GM21515 (cell line): ENCODE results near the gene MRPS2.
"Not testable (repeated sequence)": the region's sequence is repeated elsewhere in the genome, so short reads cannot be mapped to it uniquely, and the experiment has no call there.

ENCODE experiments used
- ATAC-seq: cut with Tn5 transposase; IDR thresholded peaks from one replicate; pipeline ENCODE4 v1.9.1; 2021; ENCODE audit not compliant: unreplicated experiment

MRPS2 gene

GRCh38 chr9:135514342-135515082 is 14.0 kb downstream of the MRPS2 start:
- ATAC-seq: no peak

GRCh38 chr9:135515083-135515951 is 14.8 kb downstream of the MRPS2 start:
- no peak for ATAC-seq

GRCh38 chr9:135516132-135516860 is 15.8 kb downstream of the MRPS2 start:
- ATAC-seq: no peak

- ATAC-seq: no peak
Measured at GRCh38 chr9:135517407-135517822, 16.9 kb downstream of the MRPS2 start.

- no peak for ATAC-seq
Measured at GRCh38 chr9:135519179-135519971, 18.9 kb downstream of the MRPS2 start.

- no peak for ATAC-seq
Measured at GRCh38 chr9:135520916-135521607, 20.6 kb downstream of the MRPS2 start, which contains the start of gene LCN1. TSS of gene LCN1 (plus strand) at chr9:135521440. CDS start at chr9:135521498, 58 bp downstream.

GRCh38 chr9:135521608-135522095 is 21.2 kb downstream of the MRPS2 start:
- no peak for ATAC-seq

GRCh38 chr9:135522137-135522877 is 21.8 kb downstream of the MRPS2 start:
- no peak for ATAC-seq

- no peak for ATAC-seq
Measured at GRCh38 chr9:135522931-135523330, 22.4 kb downstream of the MRPS2 start.

- no peak for ATAC-seq
Measured at GRCh38 chr9:135523521-135524129, 23.1 kb downstream of the MRPS2 start.

- no peak for ATAC-seq
Measured at GRCh38 chr9:135524130-135524861, 23.8 kb downstream of the MRPS2 start.

- ATAC-seq: no peak
Measured at GRCh38 chr9:135525241-135526088, 25.0 kb downstream of the MRPS2 start.

- no peak for ATAC-seq
Measured at GRCh38 chr9:135526089-135526729, 25.7 kb downstream of the MRPS2 start.

GRCh38 chr9:135526730-135527571 is 26.5 kb downstream of the MRPS2 start:
- ATAC-seq: no peak

- ATAC-seq: not testable (repeated sequence)
Measured at GRCh38 chr9:135528842-135529435, 28.5 kb downstream of the MRPS2 start.
